ENCODE results near the gene PDE4C. TPM values are rescaled to one million over a fixed set of nuclear protein-coding genes. Genes with fewer than 3 reads are reported as not detected.

PDE4C gene
- total RNA-seq, 4 donors from 2014 or later = 1.7 to 3.3 TPM; not detected in 2

GRCh38 chr19:18221815-18222725 lies 4.2 kb downstream of the PDE4C start:
- H3K4me3 ChIP-seq = no peak overlapping the region
- intact Hi-C loops (cut with DNase I; ENCODE audit: low total_unique reads) = loop anchor here (5.0 kb wide), 1 partner anchor 70 kb away; the partner anchor contains the start of gene PIK3R2
- H3K27me3 ChIP-seq = peaks cover 0 to 13% of the 10 kb centered on the region in 2 donors

GRCh38 chr19:18220632-18221275 lies 5.5 kb downstream of the PDE4C start:
- TF ChIP-seq CTCF (IDR thresholded peaks at IDR 0.05) (no peak), POLR2A (IDR thresholded peaks at IDR 0.05) (no peak)
- Histone ChIP-seq H3K9me3 (no peaks in the 10 kb centered on the region), H3K36me3 (no peaks in the 10 kb centered on the region), H3K4me3 (no peak overlapping the region), H3K27me3 (peaks cover 0 to 8% of the 10 kb centered on the region in 2 donors), H3K4me1 (peaks cover 0 to 10% of the 10 kb centered on the region in 2 donors), H3K27ac (no peak overlapping the region)
- DNase-seq = no peak
- intact Hi-C loops (cut with DNase I; ENCODE audit: low total_unique reads) = loop anchor here (5.0 kb wide), 1 partner anchor 68 kb away; the partner anchor contains the start of gene PIK3R2

More at GRCh38 chr19:18221815-18222725, 4.2 kb downstream of the PDE4C start:
- TF ChIP-seq CTCF (IDR thresholded peaks at IDR 0.05) (no peak), POLR2A (IDR thresholded peaks at IDR 0.05) (no peak)
- H3K9me3 ChIP-seq = no peaks in the 10 kb centered on the region
- peaks cover 0 to 16% of the 10 kb centered on the region in 2 donors for H3K4me1 ChIP-seq
- no peaks in the 10 kb centered on the region for H3K36me3 ChIP-seq
- no peak for DNase-seq
- H3K27ac ChIP-seq = no peak overlapping the region

GRCh38 chr19:18219911-18220631 lies 6.2 kb downstream of the PDE4C start:
- intact Hi-C loops (cut with DNase I; ENCODE audit: low total_unique reads) = loop anchor here (5.0 kb wide), 1 partner anchor 68 kb away; the partner anchor contains the start of gene PIK3R2

GRCh38 chr19:18218600-18218999 lies 7.6 kb downstream of the PDE4C start:
- Histone ChIP-seq H3K36me3 (no peaks in the 10 kb centered on the region), H3K27ac (no peak overlapping the region), H3K27me3 (no peaks in the 10 kb centered on the region), H3K9me3 (no peaks in the 10 kb centered on the region), H3K4me1 (no peaks in the 10 kb centered on the region), H3K4me3 (no peak overlapping the region)
- no peak for DNase-seq
- TF ChIP-seq POLR2A (IDR thresholded peaks at IDR 0.05) = no peak
- no peak for TF ChIP-seq CTCF (IDR thresholded peaks at IDR 0.05)
- intact Hi-C loops (cut with DNase I; ENCODE audit: low total_unique reads) = no loop called here

More at GRCh38 chr19:18219911-18220631, 6.2 kb downstream of the PDE4C start:
- no peak for DNase-seq
- H3K4me1 ChIP-seq = peaks cover 0 to 5% of the 10 kb centered on the region in 2 donors
- no peak for TF ChIP-seq POLR2A (IDR thresholded peaks at IDR 0.05)
- no peak for TF ChIP-seq CTCF (IDR thresholded peaks at IDR 0.05)
- H3K9me3 ChIP-seq = no peaks in the 10 kb centered on the region
- H3K27me3 ChIP-seq = peaks cover 0 to 3% of the 10 kb centered on the region in 2 donors
- no peaks in the 10 kb centered on the region for H3K36me3 ChIP-seq
- H3K4me3 ChIP-seq = no peak overlapping the region
- H3K27ac ChIP-seq = no peak overlapping the region

Measured in uterus (tissue), 4 donors.